Keratinocyte (primary cell): ENCODE measurements around the gene SDK1.

Experiments used
- EZH2 ChIP-seq: IDR thresholded peaks from one replicate; pipeline ENCODE4 v1.6.1; 2012; ENCODE audit warnings: inconsistent platforms, mild to moderate bottlenecking, low read length, moderate library complexity
- TF ChIP-seq, protein P1 (sequence below), 3 experiments: IDR thresholded peaks in 1 of 3; conservative IDR thresholded peaks in 1 of 3; optimal IDR thresholded peaks in 1 of 3; 2 replicates in 2 of 3; 3 replicates in 1 of 3; pipeline versions ENCODE3 to v1.5.1; 2011; ENCODE audit warnings: low read length in 3 of 3, mild to moderate bottlenecking in 3 of 3, moderate library complexity in 2 of 3, control low read depth in 1 of 3, inconsistent platforms in 1 of 3; ENCODE audit not compliant: insufficient read depth in 2 of 3; ENCODE audit errors: extremely low read depth in 1 of 3

- no peak for TF ChIP-seq EZH2
- TF ChIP-seq, protein P1, sequence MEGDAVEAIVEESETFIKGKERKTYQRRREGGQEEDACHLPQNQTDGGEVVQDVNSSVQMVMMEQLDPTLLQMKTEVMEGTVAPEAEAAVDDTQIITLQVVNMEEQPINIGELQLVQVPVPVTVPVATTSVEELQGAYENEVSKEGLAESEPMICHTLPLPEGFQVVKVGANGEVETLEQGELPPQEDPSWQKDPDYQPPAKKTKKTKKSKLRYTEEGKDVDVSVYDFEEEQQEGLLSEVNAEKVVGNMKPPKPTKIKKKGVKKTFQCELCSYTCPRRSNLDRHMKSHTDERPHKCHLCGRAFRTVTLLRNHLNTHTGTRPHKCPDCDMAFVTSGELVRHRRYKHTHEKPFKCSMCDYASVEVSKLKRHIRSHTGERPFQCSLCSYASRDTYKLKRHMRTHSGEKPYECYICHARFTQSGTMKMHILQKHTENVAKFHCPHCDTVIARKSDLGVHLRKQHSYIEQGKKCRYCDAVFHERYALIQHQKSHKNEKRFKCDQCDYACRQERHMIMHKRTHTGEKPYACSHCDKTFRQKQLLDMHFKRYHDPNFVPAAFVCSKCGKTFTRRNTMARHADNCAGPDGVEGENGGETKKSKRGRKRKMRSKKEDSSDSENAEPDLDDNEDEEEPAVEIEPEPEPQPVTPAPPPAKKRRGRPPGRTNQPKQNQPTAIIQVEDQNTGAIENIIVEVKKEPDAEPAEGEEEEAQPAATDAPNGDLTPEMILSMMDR (optimal IDR thresholded peaks at IDR 0.05 in 1 of 3, IDR thresholded peaks at IDR 0.05 in 1 of 3, conservative IDR thresholded peaks at IDR 0.05 in 1 of 3; ENCODE audit: extremely low read depth in 1 of 3, insufficient read depth in 2 of 3, low read length in 3 of 3) = no peak
These were observed 11.5 kb downstream of the SDK1 start for GRCh38 chr7:3312583-3312982.
